Bronchial epithelial cell (primary cell): ENCODE measurements around the gene SPDYC. TPM values are rescaled to one million over a fixed set of nuclear protein-coding genes. Genes with fewer than 3 reads are reported as not detected.
A peak's percentile ranks its signal among the peaks of the same experiment; 100 is the strongest.
"Not testable (repeated sequence)": the region's sequence is repeated elsewhere in the genome, so short reads cannot be mapped to it uniquely, and the experiment has no call there.

Experiments used
- DNase-seq: peaks from one replicate; pipeline ENCODE4 v3.0.0-alpha.2; 2010; ENCODE audit warnings: low read depth
- FAIRE-seq: peaks from 2 replicates; lab custom pipeline; 2011; peaks lifted over from hg19 to GRCh38; lab: Jason Lieb, UNC
- H3K27me3 ChIP-seq: 2 replicates; pipeline ENCODE4 v1.5.1; 2011; ENCODE audit warnings: low read length; ENCODE audit not compliant: control insufficient read depth, insufficient read depth
- H3K36me3 ChIP-seq: 2 replicates; pipeline ENCODE4 v1.5.1; 2011; ENCODE audit warnings: low read length; ENCODE audit not compliant: control insufficient read depth, insufficient read depth
- H3K4me3 ChIP-seq: 2 replicates; pipeline ENCODE4 v1.5.1; 2011; ENCODE audit warnings: mild to moderate bottlenecking, low read depth, low read length, control low read depth
- total RNA-seq: library from RNA; depleted of rRNA; stranded (reverse); fragments of >200 nt; gene quantifications from 2 replicates; pipeline ENCODE4 v1.2.1, GENCODE V29; 2014
- TF ChIP-seq, protein P1 (sequence below): IDR thresholded peaks from 2 replicates; pipeline ENCODE4 v1.5.1; 2011; ENCODE audit warnings: mild to moderate bottlenecking, moderate library complexity, low read length, control low read depth, inconsistent platforms; ENCODE audit not compliant: insufficient read depth, severe bottlenecking

SPDYC gene
- total RNA-seq, 1 donor from 2014 or later: not detected

DNA sequence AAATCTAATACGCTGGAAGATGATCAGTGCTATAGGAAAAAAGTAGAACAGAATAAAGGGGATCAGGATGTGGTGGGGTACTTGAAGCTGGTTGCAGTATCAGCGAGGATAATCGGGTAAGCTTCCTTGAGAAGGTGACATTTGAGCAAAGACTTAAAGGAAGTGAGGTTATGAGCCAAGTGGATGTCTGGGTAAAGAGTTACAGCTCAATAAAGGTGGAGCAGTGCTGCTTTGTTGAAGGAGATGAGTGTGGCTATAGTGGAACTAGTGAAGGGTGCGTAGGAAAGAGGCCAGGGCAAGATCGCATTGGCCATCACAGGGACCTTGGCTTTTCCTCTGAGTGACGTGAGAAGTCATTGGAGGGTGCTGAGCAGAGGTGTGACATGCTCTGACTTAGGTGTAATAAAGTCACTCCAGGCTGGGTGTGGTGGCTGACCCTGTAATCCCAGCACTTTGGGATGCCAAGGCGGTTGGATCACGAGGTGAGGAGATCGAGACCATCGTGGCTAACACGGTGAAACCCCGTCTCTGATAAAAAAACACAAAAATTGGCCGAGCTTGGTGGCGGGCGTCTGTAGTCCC, 33.4 kb upstream of the SPDYC start:
- FAIRE-seq: no peak
- DNase-seq: no peak
- Histone ChIP-seq H3K27me3 (no peaks in the 10 kb centered on the region), H3K4me3 (no peak overlapping the region), H3K36me3 (peaks cover 12% of the 10 kb centered on the region)
- TF ChIP-seq, protein P1, sequence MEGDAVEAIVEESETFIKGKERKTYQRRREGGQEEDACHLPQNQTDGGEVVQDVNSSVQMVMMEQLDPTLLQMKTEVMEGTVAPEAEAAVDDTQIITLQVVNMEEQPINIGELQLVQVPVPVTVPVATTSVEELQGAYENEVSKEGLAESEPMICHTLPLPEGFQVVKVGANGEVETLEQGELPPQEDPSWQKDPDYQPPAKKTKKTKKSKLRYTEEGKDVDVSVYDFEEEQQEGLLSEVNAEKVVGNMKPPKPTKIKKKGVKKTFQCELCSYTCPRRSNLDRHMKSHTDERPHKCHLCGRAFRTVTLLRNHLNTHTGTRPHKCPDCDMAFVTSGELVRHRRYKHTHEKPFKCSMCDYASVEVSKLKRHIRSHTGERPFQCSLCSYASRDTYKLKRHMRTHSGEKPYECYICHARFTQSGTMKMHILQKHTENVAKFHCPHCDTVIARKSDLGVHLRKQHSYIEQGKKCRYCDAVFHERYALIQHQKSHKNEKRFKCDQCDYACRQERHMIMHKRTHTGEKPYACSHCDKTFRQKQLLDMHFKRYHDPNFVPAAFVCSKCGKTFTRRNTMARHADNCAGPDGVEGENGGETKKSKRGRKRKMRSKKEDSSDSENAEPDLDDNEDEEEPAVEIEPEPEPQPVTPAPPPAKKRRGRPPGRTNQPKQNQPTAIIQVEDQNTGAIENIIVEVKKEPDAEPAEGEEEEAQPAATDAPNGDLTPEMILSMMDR: no peak

DNA sequence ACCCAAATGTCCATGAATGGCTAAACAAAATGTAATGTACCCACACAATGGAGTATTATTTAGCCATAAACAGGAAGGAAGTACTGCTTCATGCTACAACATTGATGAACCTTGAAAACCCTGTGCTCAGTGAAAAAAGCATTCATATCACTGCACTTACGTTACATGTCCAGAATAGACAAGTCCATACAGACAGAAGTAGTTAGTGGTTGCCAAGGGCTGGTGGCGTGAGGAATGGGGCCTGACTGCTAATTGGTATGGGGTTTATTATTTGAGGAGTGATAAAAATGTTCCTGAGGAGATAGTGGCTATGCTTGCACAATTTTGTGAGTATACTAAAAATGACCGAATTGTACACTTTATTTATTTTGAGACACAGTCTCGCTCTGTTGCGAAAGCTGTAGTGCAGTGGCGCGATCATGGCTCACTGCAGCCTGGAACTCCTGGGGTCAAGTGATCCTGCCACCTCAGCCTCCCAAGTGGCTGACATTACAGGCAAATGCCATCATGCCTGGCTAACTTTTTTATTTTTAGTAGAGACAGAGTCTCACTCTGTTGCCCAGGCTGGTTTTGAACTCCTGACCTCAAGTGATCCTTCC, 28.0 kb upstream of the SPDYC start:
- DNase-seq: no peak
- H3K4me3 ChIP-seq: no peak overlapping the region
- no peaks in the 10 kb centered on the region for H3K36me3 ChIP-seq
- FAIRE-seq: no peak
- H3K27me3 ChIP-seq: no peaks in the 10 kb centered on the region
- TF ChIP-seq, protein P1: no peak

DNA sequence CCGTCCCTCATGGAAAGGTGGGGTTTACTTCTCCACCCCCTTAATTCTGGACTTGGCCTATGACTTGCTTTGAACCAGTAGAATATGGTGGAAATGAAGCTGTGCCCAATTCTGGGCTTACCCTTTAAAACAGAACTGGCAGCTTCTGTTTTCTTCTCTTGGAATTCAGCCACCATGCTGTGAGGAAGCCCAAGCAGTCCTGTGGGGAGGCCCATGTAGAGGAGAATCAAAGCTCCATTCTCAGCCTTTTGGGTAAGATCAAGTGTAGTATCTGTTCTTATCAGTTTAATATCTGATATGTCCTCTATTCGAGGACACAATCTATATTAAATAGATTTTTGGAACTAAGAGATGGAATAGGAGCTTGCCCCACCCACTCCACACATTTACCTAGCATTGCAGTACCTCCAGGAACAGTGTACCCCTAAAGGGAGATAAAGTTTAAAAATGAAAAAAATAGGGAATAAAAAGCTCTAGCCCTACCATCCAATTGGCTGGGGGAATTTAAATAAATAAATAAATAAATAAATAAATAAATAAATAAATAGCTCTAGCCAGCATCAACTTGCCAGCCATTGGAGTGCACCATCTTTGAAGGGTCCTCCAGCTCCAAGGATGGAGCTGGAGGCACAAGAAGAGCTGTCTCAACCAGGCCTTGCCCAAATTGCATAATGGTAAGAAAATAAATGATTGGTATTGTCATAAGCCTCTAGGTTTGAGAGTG, 22.5 kb upstream of the SPDYC start:
- no peaks in the 10 kb centered on the region for H3K27me3 ChIP-seq
- no peak overlapping the region for H3K4me3 ChIP-seq
- TF ChIP-seq, protein P1: no peak
- no peaks in the 10 kb centered on the region for H3K36me3 ChIP-seq
- DNase-seq: no peak
- FAIRE-seq: no peak

DNA sequence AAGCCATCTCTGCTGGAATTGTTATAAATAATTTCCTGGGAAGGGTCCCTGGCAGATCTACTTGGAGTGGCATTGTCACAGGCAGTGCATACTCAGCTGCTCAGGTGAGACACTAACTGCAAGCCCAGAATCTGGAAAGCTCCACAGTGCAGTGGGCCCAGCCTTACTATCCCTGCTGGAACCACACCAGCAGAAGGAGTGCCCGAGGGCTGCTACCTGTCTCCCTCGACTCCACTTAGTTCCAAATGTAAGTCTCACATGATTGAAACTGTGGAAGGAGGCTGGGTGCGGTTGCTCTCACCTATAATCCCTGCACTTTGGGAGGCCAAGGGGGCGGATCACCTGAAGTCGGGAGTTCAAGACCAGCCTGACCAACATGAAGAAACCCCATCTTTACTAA, 21.4 kb upstream of the SPDYC start:
- H3K27me3 ChIP-seq: no peaks in the 10 kb centered on the region
- H3K36me3 ChIP-seq: no peaks in the 10 kb centered on the region
- DNase-seq (no peak), FAIRE-seq (no peak)
- H3K4me3 ChIP-seq: no peak overlapping the region
- TF ChIP-seq, protein P1: no peak

DNA sequence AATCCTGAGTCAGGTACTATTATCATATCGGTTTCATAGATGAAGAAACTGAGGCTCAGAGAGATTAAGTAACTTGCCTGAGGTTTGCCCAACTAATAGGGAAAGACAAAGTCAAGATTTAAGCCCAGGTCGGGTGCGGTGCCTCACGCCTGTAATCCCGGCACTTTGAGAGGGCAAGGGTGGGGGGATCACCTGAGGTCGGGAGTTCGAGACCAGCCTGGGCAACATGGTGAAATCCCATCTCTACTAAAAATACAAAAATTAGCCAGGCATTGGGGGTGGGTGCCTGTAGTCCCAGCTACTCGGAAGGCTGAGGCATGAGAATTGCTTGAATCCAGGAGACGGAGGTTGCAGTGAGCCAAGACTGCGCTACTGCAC, 19.9 kb upstream of the SPDYC start:
- H3K36me3 ChIP-seq, FAIRE-seq, DNase-seq, H3K27me3 ChIP-seq, H3K4me3 ChIP-seq: not testable (repeated sequence)

DNA sequence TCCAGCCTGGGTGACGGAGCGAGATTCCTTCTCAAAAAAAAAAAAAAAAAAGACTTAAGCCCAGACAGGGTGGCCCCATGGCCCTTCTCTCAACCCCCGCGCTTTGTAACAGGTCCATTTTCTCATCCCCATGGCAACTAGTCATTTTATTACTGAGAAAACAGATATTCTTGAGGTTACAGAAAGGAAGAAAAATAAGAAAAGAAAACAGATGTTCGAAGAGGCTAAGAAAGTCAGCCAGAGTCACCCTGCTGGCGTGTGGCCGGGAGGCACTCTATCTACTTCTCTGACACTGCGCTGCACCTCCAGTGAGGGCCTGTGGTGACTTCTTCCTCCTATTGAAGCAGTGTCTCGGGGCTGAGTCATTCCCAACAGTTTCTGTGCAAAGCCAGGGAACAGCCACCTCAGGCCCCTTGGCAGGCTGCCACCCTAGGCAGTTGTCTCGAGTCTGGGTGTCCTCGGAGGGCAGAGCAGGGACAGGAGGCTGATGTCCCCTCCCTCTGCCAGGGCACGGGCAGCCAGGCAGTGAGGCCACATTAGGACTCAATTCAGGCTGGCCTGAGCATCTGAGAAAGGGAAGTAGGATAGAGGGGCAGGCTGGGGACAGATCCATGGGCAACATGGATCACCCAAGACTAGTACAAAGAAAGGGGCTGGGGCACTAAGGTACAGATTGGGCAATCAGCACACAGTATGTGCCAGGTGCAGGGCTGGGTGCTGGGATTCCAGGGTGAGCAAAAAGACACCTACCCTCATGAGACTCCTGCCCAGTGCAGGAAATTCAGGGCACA, 19.3 kb upstream of the SPDYC start:
- Histone ChIP-seq H3K4me3 (peak overlapping the region; percentile 15), H3K36me3 (no peaks in the 10 kb centered on the region), H3K27me3 (no peaks in the 10 kb centered on the region)
- FAIRE-seq: no peak
- TF ChIP-seq, protein P1: no peak
- peak; percentile 87 for DNase-seq
